Measurements from ENCODE around the gene USP48. TPM values are rescaled to one million over a fixed set of nuclear protein-coding genes. Genes with fewer than 3 reads are reported as not detected.

The USP48 gene
- total RNA-seq, 4 donors from 2014 or later: 35.4 to 198 (median 50.7) TPM

- TF ChIP-seq, protein P1, sequence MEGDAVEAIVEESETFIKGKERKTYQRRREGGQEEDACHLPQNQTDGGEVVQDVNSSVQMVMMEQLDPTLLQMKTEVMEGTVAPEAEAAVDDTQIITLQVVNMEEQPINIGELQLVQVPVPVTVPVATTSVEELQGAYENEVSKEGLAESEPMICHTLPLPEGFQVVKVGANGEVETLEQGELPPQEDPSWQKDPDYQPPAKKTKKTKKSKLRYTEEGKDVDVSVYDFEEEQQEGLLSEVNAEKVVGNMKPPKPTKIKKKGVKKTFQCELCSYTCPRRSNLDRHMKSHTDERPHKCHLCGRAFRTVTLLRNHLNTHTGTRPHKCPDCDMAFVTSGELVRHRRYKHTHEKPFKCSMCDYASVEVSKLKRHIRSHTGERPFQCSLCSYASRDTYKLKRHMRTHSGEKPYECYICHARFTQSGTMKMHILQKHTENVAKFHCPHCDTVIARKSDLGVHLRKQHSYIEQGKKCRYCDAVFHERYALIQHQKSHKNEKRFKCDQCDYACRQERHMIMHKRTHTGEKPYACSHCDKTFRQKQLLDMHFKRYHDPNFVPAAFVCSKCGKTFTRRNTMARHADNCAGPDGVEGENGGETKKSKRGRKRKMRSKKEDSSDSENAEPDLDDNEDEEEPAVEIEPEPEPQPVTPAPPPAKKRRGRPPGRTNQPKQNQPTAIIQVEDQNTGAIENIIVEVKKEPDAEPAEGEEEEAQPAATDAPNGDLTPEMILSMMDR (IDR thresholded peaks at IDR 0.05): no peak
- no peak for TF ChIP-seq POLR2A (IDR thresholded peaks at IDR 0.05)
- no peaks in the 10 kb centered on the region for H3K9me3 ChIP-seq
Measured at GRCh38 chr1:21725748-21726392, 57.1 kb downstream of the USP48 start.

GRCh38 chr1:21724570-21724969 is 58.4 kb downstream of the USP48 start:
- Histone ChIP-seq H3K27ac (no peak overlapping the region), H3K4me1 (peaks cover 0 to 9% (median 0%) of the 10 kb centered on the region in 4 donors), H3K36me3 (peaks cover 0 to 63% (median 0%) of the 10 kb centered on the region in 3 donors), H3K9me3 (no peaks in the 10 kb centered on the region), H3K4me3 (no peak overlapping the region), H3K27me3 (no peaks in the 10 kb centered on the region)
- no peak for TF ChIP-seq POLR2A (IDR thresholded peaks at IDR 0.05)
- TF ChIP-seq, protein P1 (IDR thresholded peaks at IDR 0.05): no peak
- no peak for DNase-seq

More at GRCh38 chr1:21725748-21726392, 57.1 kb downstream of the USP48 start:
- H3K4me1 ChIP-seq: peaks cover 0 to 9% (median 0%) of the 10 kb centered on the region in 4 donors
- no peak for DNase-seq
- H3K4me3 ChIP-seq: no peak overlapping the region
- H3K27me3 ChIP-seq: no peaks in the 10 kb centered on the region
- H3K27ac ChIP-seq: no peak overlapping the region
- H3K36me3 ChIP-seq: peaks cover 0 to 61% (median 0%) of the 10 kb centered on the region in 3 donors

DNA sequence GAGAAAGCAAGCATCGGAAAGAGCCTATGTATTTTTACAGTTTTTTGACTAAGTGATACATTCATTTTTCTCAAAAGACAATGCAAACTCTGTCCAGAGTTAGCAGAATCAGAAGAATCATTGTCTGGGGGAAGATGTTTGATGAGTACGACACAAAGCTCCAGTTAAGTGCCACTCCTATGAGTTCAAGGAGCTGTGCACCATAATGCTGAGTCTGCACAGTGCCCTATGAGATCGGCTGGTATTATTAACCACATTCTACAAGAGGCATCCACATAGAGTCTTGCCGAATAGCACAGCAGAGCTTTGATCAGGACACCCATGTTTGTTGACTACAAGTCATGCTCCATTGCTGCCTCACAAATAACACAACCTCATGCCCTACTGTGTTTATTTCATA is 58.9 kb downstream of the USP48 start:
- DNase-seq: no peak
- Histone ChIP-seq H3K27me3 (no peaks in the 10 kb centered on the region), H3K9me3 (no peaks in the 10 kb centered on the region), H3K27ac (no peak overlapping the region), H3K36me3 (peaks cover 0 to 63% (median 0%) of the 10 kb centered on the region in 3 donors), H3K4me1 (peaks cover 0 to 9% (median 0%) of the 10 kb centered on the region in 4 donors), H3K4me3 (no peak overlapping the region)
- no peak for TF ChIP-seq POLR2A (IDR thresholded peaks at IDR 0.05)
- TF ChIP-seq, protein P1 (IDR thresholded peaks at IDR 0.05): no peak

- H3K36me3 ChIP-seq: peaks cover 0 to 64% (median 0%) of the 10 kb centered on the region in 3 donors
- no peak overlapping the region for H3K4me3 ChIP-seq
- no peak for DNase-seq
- no peaks in the 10 kb centered on the region for H3K27me3 ChIP-seq
- H3K9me3 ChIP-seq: no peaks in the 10 kb centered on the region
- no peak for TF ChIP-seq POLR2A (IDR thresholded peaks at IDR 0.05)
- TF ChIP-seq, protein P1 (IDR thresholded peaks at IDR 0.05): no peak
- no peak overlapping the region for H3K27ac ChIP-seq
- H3K4me1 ChIP-seq: peaks cover 0 to 9% (median 0%) of the 10 kb centered on the region in 4 donors
Measured at GRCh38 chr1:21721295-21721985, 61.5 kb downstream of the USP48 start.

DNA sequence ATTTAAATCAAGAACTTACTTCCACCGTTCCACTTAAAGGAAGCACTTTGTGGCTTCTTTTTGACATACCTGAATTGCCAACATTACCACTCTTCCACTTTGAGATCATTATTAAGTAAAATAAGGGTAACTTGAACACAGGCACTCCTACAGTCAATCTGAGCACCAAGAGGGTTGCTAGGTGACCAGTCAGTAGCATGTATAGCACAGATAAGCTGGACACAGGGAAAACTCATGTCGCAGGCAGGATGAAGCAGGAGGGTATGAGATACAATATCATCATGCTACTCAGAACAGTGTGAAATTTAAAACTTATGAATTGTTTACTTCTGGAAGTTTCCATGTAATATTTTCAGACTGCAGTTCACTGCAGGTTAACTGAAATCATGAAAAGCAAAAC is 66.8 kb downstream of the USP48 start:
- H3K36me3 ChIP-seq: peaks cover 0 to 87% (median 0%) of the 10 kb centered on the region in 3 donors
- no peaks in the 10 kb centered on the region for H3K4me1 ChIP-seq
- no peak for DNase-seq
- TF ChIP-seq POLR2A (IDR thresholded peaks at IDR 0.05): no peak
- TF ChIP-seq, protein P1 (IDR thresholded peaks at IDR 0.05): no peak
- H3K27me3 ChIP-seq: no peaks in the 10 kb centered on the region
- H3K9me3 ChIP-seq: no peaks in the 10 kb centered on the region
- H3K4me3 ChIP-seq: no peak overlapping the region
- no peak overlapping the region for H3K27ac ChIP-seq

All from Peyer's patch (tissue), 4 donors.